ENCODE results near the gene AHNAK2.

The AHNAK2 gene

DNA sequence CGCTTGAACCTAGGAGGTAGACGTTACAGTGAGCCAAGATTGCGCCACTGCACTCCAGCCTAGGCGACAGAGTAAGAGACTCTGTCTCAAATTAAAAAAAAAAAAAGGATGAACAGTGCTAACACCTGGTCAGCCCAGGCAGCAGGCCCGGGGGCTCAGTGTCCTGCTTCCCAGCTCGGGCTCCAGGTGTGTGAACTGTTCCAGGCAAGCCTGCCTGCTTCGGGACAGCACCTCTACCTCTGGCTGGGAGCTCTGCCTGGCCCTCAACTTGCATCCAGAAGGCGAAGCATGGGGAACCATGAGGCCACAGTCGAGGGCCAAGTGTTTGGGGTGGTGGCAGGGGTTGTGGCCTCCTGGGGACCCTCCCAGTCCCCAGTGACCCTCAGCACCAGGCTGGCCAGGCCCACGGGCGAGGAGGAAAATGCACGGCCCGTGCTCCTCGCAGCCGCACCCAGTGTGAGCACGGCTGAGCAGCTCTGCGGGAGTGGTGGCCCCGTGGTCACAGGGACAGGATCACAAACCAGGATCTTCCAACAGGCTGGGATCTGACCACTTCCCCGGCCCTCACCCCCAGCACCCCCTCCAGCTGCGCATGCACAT is 27.3 kb upstream of the AHNAK2 start:
- no peak for DNase-seq (ENCODE audit: low read depth)
- TF ChIP-seq, protein P1, sequence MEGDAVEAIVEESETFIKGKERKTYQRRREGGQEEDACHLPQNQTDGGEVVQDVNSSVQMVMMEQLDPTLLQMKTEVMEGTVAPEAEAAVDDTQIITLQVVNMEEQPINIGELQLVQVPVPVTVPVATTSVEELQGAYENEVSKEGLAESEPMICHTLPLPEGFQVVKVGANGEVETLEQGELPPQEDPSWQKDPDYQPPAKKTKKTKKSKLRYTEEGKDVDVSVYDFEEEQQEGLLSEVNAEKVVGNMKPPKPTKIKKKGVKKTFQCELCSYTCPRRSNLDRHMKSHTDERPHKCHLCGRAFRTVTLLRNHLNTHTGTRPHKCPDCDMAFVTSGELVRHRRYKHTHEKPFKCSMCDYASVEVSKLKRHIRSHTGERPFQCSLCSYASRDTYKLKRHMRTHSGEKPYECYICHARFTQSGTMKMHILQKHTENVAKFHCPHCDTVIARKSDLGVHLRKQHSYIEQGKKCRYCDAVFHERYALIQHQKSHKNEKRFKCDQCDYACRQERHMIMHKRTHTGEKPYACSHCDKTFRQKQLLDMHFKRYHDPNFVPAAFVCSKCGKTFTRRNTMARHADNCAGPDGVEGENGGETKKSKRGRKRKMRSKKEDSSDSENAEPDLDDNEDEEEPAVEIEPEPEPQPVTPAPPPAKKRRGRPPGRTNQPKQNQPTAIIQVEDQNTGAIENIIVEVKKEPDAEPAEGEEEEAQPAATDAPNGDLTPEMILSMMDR (conservative IDR thresholded peaks at IDR 0.05; ENCODE audit: control insufficient read depth, insufficient read depth, low read depth, low read length) = no peak
- H3K4me3 ChIP-seq (ENCODE audit: control insufficient read depth, low read depth, low read length) = no peak overlapping the region

DNA sequence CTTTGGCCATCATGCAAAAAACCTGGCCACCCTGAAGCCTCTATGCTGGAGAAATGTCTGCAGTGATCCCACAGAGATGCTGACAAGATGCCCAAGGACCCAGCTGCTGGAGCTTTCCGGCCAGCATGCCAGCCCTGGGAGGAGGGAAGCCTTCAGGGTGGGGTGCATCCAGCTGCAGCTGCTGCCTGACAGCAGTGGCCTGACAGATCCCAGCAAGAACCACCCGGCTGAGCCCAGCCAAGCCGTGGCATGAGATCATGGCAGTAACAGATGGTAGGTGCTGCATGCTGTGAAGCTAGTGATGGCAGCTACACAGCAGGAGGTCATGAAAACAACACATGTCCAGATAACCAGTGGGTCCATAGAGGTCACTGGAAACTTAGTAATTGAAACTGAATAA is 21.2 kb upstream of the AHNAK2 start:
- TF ChIP-seq, protein P1 (conservative IDR thresholded peaks at IDR 0.05; ENCODE audit: control insufficient read depth, insufficient read depth, low read depth, low read length) = no peak
- no peak for DNase-seq (ENCODE audit: low read depth)

DNA sequence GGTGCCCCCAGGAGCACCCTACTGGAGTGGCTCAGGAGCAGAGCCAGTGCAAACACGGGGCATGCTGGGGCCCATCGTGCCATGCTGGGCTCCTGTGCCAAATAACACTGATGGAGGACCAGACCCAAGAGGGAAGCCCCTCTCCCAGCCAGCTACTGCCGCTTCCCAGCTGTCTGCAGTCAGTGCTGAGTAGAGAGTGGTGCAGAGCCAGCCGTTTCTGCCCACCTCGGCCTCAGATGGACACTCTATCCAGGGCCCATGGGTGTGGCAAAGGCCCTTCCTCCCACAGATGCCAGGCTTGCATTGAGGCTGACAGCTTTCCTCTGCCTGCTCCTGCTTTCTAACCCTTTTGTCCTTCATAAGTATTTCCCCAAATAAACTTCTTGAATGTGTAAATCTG is 20.6 kb upstream of the AHNAK2 start:
- TF ChIP-seq, protein P1 (conservative IDR thresholded peaks at IDR 0.05; ENCODE audit: control insufficient read depth, insufficient read depth, low read depth, low read length) = no peak
- no peak for DNase-seq (ENCODE audit: low read depth)
- H3K4me3 ChIP-seq (ENCODE audit: control insufficient read depth, low read depth, low read length) = no peak overlapping the region

More for the DNA sequence above, 21.2 kb upstream of the AHNAK2 start:
- no peak overlapping the region for H3K4me3 ChIP-seq (ENCODE audit: control insufficient read depth, low read depth, low read length)

DNA sequence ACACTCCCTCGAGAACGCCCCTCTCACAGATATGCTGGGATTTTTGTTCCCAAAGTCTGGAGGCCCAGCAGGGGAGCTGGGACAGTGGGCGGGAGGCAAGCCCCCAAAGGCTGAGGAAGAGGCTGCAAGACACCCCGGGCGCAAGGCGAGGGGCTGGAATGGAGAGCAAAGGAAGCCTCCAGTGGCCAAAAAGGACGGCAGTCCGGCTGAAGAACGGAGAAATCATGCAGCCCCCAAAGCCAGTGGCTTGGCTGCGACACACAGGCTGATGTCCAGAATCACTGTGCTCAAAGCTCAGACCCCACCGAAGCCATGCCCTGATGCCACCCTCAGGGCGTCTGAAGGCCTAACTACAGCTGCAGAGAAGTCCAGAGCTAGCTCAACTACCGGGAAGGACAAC is 18.3 kb upstream of the AHNAK2 start:
- TF ChIP-seq, protein P1 (conservative IDR thresholded peaks at IDR 0.05; ENCODE audit: control insufficient read depth, insufficient read depth, low read depth, low read length) = no peak
- no peak overlapping the region for H3K4me3 ChIP-seq (ENCODE audit: control insufficient read depth, low read depth, low read length)
- no peak for DNase-seq (ENCODE audit: low read depth)

DNA sequence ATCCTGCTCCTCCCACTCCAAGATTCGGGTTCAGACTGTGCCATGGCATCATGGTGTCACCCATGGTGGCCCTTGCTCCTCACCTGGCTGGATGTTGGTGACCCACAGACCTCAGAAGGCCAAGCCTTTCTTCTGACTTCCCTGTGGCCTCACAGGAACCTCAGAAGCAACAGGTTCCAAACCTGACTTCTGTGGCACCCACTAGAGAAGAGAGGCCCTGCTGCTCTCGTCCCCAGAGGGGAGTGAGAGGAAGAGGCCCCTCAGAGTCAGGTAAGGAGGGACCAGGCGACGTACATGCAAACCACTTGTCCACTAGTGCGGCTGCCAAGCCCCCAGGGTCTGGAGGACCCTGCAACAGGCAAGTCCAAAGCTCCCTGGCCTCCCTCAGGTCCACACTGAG is 17.9 kb upstream of the AHNAK2 start:
- DNase-seq (ENCODE audit: low read depth) = no peak
- TF ChIP-seq, protein P1 (conservative IDR thresholded peaks at IDR 0.05; ENCODE audit: control insufficient read depth, insufficient read depth, low read depth, low read length) = no peak
- H3K4me3 ChIP-seq (ENCODE audit: control insufficient read depth, low read depth, low read length) = no peak overlapping the region

DNA sequence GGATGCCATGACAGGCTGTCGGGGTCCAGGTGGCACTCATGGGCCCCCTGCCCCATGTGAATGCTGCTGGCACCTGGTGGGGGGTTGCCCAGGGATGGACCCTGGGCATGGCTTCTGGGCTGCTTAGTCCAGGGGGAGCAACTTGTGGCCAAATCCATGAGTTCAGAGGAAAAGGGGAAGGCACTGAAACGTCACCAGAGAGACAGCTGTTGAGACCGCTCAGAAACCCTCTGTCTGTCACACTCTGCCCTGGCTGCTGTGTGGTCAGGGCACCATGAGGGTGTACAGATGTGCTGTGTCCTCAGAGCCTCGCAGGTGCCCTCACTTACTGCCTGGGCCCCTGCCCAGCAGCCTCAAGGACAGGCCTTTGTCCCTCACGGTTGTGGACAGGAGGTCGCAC is 16.8 kb upstream of the AHNAK2 start:
- DNase-seq (ENCODE audit: low read depth) = no peak
- TF ChIP-seq, protein P1 (conservative IDR thresholded peaks at IDR 0.05; ENCODE audit: control insufficient read depth, insufficient read depth, low read depth, low read length) = no peak
- H3K4me3 ChIP-seq (ENCODE audit: control insufficient read depth, low read depth, low read length) = no peak overlapping the region

Measured in fibroblast of mammary gland (primary cell).